22Rv1 (cell line): ENCODE results near the gene PRDM1.

Experiments
- H3K27ac ChIP-seq: fragments of 450-650 bp; 2 replicates; pipeline ENCODE4 v1.5.1; 2017
- ZFX ChIP-seq: fragments of 450-650 bp; IDR thresholded peaks from 2 replicates; pipeline ENCODE4 v1.6.1; 2017; ENCODE audit warnings: antibody characterized with exemption, borderline replicate concordance
- TF ChIP-seq, protein P1 (sequence below): fragments of 450-650 bp; IDR thresholded peaks from 2 replicates; pipeline ENCODE4 v1.5.1; 2017; ENCODE audit warnings: mild to moderate bottlenecking

The PRDM1 gene

DNA sequence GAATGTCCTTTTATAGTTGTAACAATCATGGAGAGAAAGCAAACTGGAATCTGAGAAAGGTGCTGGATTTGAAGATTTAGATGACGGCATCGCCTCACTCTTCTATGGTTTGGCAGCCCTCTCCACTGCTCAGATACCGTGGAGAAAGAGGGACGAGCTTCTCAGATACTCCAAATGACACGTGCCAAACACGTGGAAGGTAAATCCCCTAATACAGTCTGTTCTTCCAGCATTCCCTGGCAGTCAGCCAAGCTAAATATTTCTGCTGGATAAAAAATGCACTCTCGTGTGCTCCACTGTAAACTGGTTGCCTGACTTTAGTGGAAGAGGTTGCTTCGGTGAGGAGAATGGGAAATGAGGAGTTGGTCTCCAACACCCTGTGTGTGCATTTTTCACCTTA, 16.7 kb upstream of the PRDM1 start:
- TF ChIP-seq ZFX, result no peak
- TF ChIP-seq, protein P1, sequence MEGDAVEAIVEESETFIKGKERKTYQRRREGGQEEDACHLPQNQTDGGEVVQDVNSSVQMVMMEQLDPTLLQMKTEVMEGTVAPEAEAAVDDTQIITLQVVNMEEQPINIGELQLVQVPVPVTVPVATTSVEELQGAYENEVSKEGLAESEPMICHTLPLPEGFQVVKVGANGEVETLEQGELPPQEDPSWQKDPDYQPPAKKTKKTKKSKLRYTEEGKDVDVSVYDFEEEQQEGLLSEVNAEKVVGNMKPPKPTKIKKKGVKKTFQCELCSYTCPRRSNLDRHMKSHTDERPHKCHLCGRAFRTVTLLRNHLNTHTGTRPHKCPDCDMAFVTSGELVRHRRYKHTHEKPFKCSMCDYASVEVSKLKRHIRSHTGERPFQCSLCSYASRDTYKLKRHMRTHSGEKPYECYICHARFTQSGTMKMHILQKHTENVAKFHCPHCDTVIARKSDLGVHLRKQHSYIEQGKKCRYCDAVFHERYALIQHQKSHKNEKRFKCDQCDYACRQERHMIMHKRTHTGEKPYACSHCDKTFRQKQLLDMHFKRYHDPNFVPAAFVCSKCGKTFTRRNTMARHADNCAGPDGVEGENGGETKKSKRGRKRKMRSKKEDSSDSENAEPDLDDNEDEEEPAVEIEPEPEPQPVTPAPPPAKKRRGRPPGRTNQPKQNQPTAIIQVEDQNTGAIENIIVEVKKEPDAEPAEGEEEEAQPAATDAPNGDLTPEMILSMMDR, result no peak

DNA sequence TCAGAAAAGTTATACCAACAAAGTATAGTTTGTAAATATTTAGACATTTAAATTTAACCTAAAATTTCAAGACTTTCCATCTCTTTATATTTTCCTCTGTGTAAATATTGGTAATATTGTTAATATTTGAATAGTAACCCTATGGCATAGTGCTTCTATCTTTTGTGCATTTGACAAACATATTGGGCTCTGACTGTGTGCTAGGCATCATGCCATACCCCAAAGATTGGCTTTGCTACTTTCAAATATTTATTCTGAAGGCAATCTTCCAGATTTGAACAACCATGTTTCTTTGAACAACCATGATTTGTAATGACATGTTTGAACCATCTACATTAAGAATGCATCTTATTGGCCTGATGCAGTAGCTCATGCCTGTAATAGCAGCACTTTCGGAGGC, 15.5 kb upstream of the PRDM1 start:
- TF ChIP-seq ZFX, result no peak
- TF ChIP-seq, protein P1, result no peak
- no peak overlapping the region for H3K27ac ChIP-seq

More for the DNA sequence above, 16.7 kb upstream of the PRDM1 start:
- no peak overlapping the region for H3K27ac ChIP-seq

DNA sequence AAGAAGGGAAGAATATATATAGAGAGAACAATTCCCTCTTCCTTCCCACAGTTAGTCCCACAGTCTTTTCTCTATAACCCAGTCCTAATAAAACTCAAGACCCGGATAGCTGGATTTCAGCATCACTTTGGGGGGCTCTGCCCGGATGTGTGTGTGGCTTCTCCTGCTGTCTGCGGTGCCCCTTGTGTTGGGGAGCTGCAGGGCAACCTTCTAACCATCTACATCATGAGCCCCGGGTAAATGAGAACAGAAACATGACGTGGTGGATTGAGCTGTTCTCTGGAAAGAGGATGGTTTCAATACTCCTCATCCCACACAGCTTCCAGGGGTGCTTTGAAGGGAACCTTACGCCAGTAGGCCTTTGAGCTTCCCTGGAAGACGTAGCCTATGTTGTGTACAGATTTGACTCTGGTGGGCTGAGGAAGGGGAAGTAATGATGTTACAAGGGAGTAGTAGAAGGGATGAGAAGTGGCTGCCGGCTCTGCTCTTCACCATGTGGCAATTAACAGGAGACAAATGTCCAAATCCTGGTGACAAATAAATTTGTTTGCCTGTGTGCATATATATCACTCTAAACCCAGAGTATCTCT, 13.5 kb upstream of the PRDM1 start:
- H3K27ac ChIP-seq, result no peak overlapping the region
- no peak for TF ChIP-seq ZFX
- TF ChIP-seq, protein P1, result no peak

DNA sequence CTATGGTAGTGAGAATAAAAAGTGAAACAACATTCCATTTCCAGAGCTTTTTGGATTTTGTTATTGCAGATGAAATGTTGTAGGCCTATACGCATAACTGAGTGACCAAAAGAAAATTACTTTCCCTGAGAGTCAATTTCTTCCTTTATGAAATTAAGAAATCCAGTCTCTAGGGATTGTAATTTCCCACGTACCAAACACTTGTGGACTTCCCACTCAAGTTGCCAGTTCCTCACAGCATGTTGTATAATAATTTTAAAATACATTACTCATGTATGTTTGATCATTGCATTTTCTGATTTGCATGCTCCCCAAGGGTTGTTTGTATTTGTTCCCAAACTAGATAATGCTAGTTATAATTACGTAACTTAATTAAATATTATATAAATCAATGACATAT, 12.0 kb upstream of the PRDM1 start:
- H3K27ac ChIP-seq, result no peak overlapping the region
- TF ChIP-seq ZFX, result no peak
- TF ChIP-seq, protein P1, result no peak

DNA sequence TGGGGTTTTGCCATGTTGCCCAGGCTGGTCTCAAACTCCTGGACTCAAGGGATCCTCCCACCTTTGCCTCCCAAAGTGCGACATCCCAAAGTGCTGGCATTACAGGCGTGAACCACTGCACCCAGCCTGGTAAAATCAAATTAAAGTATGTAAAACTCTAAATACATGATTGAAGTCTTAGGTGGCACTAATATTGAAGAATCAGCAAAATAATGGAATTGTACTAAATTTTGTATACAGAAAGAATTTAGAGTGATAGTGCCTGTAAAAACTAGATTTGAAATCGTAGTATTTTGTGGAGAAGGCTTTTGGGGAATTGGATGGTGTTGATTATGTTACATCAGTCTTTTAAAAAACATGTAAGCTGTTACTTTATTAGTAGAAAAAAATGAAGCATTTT, 10.0 kb upstream of the PRDM1 start:
- H3K27ac ChIP-seq, result no peak overlapping the region
- no peak for TF ChIP-seq ZFX
- TF ChIP-seq, protein P1, result no peak

DNA sequence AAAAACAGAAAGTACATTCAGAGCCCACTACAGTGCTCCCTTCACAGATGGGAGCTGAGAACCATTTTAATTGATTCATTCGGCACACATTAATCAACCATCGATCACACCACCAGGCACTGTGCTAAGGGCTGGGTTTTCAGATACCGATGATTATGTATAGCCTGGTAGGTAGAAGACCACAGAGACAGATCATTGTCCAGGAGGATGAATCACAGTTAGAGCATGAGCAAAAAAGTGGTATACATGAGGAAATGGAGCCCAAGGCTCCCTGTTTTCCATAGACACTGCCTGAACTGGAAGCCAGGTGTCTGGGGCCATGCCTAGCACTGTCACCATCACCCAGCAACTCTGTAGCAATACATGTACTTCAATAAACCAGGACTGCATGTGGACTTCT, 9.0 kb upstream of the PRDM1 start:
- H3K27ac ChIP-seq, result no peak overlapping the region
- TF ChIP-seq, protein P1, result no peak
- no peak for TF ChIP-seq ZFX

DNA sequence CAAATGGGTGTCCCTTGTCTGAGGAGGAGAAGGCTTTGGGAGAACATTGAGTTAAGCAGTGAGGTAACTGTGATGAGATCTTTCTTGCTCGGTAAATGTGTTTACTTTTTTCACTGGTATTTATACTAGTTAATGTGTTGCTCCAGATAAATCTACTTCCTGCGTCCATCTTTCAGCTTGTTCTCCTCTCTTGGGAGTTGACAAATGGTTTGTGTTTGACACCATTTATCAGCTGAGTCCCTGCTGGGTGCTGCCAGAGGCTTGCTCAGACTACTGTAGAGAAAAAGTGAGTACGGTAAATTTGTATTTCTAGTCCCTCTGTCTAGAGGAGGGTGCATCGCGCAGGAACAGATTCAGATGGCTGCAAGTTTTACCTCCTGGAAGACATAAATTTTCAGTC, 8.3 kb upstream of the PRDM1 start:
- TF ChIP-seq, protein P1, result no peak
- no peak for TF ChIP-seq ZFX
- no peak overlapping the region for H3K27ac ChIP-seq
